GM08714 (cell line): Measurements from ENCODE around the gene NKX1-1.
"Not testable (repeated sequence)": the region's sequence is repeated elsewhere in the genome, so short reads cannot be mapped to it uniquely, and the experiment has no call there.

Experiments used
- H3K4me3 ChIP-seq: fragments of 200-500 bp; sonication (Bioruptor generic); 2 replicates; pipeline ENCODE4 v1.5.1; 2014; ENCODE audit warnings: mild to moderate bottlenecking, low read length, inconsistent platforms
- ZNF274 ChIP-seq: IDR thresholded peaks from 2 replicates; pipeline ENCODE4 v1.6.1; 2012; ENCODE audit warnings: mild to moderate bottlenecking, low read depth, low read length

Gene NKX1-1

DNA sequence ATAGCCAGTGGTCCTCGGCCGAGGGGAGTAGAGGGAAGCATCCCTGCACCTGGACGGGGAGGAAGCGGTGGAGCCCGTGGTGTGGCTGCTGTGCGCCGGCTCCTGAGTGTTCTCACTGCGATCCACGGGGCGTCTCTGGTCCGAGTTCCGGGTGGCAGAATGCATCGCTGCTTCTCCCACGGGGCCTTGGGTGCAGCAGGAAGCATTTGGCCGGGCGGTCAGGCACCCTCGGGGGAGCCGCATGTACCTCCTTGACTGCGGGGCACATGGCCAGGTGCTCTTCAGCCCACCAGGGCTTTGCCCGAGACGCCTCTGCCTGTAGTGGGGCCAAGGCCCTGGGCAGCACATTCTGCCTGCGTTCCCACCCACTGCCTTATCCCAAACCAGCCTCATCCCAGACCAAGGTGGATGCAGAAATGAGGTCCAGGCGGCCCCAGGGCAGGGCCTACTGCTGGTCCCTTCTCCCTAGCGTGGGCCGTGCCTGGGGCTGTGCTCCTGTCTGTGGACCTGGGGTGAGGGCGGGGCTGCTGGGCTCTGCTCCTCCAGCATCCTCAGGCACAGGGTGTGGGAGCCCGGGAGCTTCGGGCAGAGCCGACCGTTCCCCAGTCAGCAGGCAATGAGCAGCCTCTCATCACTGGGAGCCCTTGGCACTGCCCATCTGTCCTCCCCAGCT, 27.5 kb downstream of the NKX1-1 start:
- no peak overlapping the region for H3K4me3 ChIP-seq
- TF ChIP-seq ZNF274, result no peak

DNA sequence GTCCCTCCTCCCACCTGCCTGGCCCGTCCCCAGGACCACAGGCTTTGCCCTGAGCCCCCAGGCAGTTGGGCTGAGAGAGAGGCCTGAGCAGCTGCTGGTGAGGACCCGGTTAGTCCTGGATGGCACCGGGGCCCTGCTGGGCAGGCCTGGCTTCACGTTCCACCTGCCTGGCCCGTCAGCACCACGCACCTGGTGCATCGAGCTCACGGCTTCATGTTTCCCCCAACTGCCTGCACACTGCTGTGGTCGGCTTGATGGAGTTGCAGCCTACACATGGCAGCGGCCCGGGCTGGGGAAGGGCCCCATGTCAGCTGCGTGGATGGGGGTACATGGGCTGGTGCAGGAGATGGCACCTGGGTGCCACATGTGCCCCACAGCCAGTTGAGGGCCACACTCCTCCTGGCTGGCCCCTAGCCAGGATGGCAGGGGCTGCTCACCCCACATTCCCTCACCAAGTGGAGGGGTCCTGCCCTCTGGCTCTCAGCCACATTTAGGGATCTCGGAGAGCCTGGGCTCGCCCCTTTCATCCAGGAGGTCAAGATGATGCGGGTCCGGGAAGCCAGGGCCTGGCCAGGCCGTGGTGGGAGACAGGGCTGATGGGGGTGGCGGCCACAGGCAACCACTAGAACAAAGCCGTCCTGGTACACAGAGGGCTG, 28.5 kb downstream of the NKX1-1 start:
- no peak for TF ChIP-seq ZNF274
- H3K4me3 ChIP-seq, result no peak overlapping the region

DNA sequence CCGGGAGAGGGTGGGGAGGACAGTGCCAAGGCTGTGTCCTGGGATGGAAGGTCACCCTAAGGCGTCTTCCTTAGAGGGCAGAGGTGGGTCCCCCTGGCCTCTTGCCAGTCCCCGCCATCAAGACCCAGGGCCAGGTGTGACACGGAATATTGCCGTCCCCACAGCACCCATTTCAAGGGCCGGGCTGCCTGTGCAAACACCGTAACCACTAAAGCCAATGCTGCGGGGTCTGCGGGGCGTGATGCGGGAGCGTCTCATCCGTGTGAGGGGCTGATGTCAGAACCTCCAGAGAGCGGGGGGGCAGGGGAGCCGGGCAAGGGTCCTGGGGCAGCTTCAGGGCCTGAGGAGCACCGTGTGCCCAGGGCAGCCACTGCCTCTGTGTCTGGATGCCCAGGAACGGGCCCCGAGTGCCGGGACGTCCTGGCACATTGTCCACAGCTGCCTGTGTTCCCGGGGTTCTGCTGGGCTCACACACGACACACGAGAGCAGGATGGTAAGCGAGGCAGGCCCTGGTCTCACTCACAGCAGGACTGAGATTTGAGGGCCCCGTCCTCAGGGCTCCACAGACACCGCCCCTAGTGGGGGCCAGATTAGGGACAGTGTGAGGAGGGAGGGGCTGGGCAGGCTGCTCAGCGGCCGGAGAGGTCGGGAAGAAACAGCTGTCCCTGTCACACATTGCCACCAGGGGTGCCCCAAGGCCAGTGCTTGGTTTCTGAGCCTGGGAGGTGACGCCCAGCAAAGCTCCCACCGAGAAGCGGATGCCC, 29.2 kb downstream of the NKX1-1 start:
- no peak for TF ChIP-seq ZNF274

GRCh38 chr4:1376391-1376840, 29.8 kb downstream of the NKX1-1 start:
- TF ChIP-seq ZNF274, result no peak
- H3K4me3 ChIP-seq, result no peak overlapping the region

More for the DNA sequence above, 29.2 kb downstream of the NKX1-1 start:
- no peak overlapping the region for H3K4me3 ChIP-seq

- no peak overlapping the region for H3K4me3 ChIP-seq
These were observed 30.4 kb downstream of the NKX1-1 start for GRCh38 chr4:1375761-1376322.

GRCh38 chr4:1375051-1375721, 31.1 kb downstream of the NKX1-1 start:
- no peak for TF ChIP-seq ZNF274
- no peak overlapping the region for H3K4me3 ChIP-seq

More at GRCh38 chr4:1375761-1376322, 30.4 kb downstream of the NKX1-1 start:
- TF ChIP-seq ZNF274, result no peak

- no peak for TF ChIP-seq ZNF274
- H3K4me3 ChIP-seq, result no peak overlapping the region
These were observed 31.6 kb downstream of the NKX1-1 start for GRCh38 chr4:1374706-1375045.

DNA sequence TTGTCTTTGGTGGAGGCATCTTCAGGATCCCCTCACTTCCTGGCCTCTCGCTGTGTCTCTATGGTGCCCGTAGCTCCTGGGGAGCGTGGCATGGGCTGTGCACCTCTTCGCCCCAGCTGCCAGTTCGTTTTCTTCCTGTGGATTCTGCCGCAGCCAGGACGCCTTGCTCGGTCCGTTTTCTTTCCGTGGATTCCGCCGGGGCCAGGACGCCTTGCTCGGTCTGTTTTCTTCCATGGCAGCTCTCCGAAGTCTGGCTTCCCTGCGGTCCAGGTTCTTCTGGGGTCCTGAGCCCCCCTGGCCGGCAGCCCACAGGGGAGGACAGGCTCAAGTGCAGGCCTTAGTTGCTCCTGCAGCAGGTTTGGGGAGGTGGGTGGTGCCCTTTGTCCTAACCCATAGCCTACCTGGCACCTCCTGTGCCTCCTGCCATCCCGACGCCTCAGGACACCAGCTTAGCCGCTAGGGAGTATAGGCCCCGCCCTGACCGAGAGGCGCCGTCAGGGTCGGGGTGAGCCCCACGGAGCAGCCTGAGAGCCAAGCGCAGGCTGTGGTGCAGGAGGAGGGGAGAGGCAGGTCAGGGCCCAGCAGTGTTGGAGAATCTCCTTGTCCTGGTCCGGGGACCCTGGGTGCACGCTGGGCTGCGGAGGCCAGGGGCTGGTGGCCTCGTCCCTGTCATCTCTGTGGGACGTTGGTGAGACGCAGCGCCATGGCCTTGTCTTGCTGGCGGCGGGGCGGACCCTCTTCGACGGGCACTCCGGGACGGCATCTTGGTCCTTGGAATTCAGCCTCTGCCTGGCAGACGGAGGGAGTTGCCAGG, 32.1 kb downstream of the NKX1-1 start:
- TF ChIP-seq ZNF274, result no peak
- no peak overlapping the region for H3K4me3 ChIP-seq

GRCh38 chr4:1372576-1372975, 33.7 kb downstream of the NKX1-1 start:
- not testable (repeated sequence) for H3K4me3 ChIP-seq

- H3K4me3 ChIP-seq, result no peak overlapping the region
- no peak for TF ChIP-seq ZNF274
These were observed 34.8 kb downstream of the NKX1-1 start for GRCh38 chr4:1371176-1372165.

DNA sequence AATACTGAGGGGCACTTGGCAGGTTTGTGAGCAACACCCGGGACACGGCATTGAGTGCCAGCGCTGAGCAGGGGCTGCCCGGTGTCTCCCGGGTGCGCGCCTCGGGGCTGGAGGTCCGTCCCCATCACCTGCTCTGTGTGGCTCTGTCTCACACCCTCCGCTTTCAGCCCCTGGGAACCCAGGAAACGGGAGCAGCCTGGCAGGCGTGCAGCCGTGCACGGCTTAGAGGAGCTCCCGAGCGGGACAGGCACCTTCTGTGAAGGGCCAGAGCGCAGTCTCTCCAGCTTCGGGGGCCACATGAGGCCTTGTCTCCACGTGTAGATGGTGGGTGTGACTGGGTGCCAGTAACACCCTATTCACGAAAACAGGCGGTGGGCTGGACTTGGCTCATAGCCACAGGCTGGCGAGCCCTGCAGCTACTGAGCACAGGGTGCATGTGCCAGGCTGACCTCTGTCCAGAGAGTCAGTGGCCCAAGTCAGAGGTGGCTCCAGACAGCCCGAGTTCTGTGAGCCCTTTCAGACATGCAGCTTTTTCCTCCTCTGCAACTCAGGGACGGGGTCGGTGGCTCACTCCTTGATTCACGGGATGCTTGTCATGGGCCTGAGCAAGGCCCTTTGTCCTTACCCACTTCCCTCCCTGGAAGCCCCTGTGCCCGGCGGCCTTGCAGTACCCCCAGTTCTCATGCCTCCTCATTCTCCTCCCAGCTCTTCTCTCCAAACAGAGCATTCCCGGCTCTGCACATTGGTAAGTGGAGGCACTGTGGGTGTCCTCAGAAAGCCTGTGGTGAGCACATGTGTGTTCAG, 35.7 kb downstream of the NKX1-1 start:
- H3K4me3 ChIP-seq, result no peak overlapping the region
- TF ChIP-seq ZNF274, result no peak
